SIG-M5 treated with dmso at 0.1 percent for 504 hours (cell line): Measurements from ENCODE around the gene ASPSCR1.
"Not testable (repeated sequence)": the region's sequence is repeated elsewhere in the genome, so short reads cannot be mapped to it uniquely, and the experiment has no call there.

Experiments
- DNase-seq: peaks from one replicate; lab custom pipeline; 2025; ENCODE audit not compliant: unreplicated experiment; lab: John Stamatoyannopoulos, UW

Gene ASPSCR1

GRCh38 chr17:81978524-81979298, 1.3 kb downstream of the ASPSCR1 start:
- no peak for DNase-seq

- no peak for DNase-seq
Observed at GRCh38 chr17:81980122-81980521, 2.7 kb downstream of the ASPSCR1 start.

- DNase-seq, result no peak
Observed at GRCh38 chr17:81980707-81981343, 3.4 kb downstream of the ASPSCR1 start.

- DNase-seq, result not testable (repeated sequence)
Observed at GRCh38 chr17:81981511-81981910, 4.1 kb downstream of the ASPSCR1 start.

- DNase-seq, result no peak
Observed at GRCh38 chr17:81983011-81983638, 5.7 kb downstream of the ASPSCR1 start.

- DNase-seq, result no peak
Observed at GRCh38 chr17:81983639-81984373, 6.4 kb downstream of the ASPSCR1 start.

GRCh38 chr17:81984773-81985410, 7.5 kb downstream of the ASPSCR1 start:
- DNase-seq, result no peak

GRCh38 chr17:81986606-81987005, 9.2 kb downstream of the ASPSCR1 start:
- DNase-seq, result no peak

- no peak for DNase-seq
Observed at GRCh38 chr17:81987161-81987770, 9.8 kb downstream of the ASPSCR1 start.

GRCh38 chr17:81990836-81991683, 13.6 kb downstream of the ASPSCR1 start:
- no peak for DNase-seq

GRCh38 chr17:81991684-81992305, 14.4 kb downstream of the ASPSCR1 start:
- no peak for DNase-seq

GRCh38 chr17:81992306-81993102, 15.1 kb downstream of the ASPSCR1 start:
- no peak for DNase-seq

- no peak for DNase-seq
Observed at GRCh38 chr17:81993729-81994592, 16.5 kb downstream of the ASPSCR1 start.

- no peak for DNase-seq
Observed at GRCh38 chr17:81994593-81995462, 17.4 kb downstream of the ASPSCR1 start.

- no peak for DNase-seq
Observed at GRCh38 chr17:81995463-81996231, 18.2 kb downstream of the ASPSCR1 start.
